ENCODE data around the gene GRPEL1.

- TF ChIP-seq RARB (CRISPR knock-in tag; IDR thresholded peaks at IDR 0.05): no peak
- no peak for TF ChIP-seq ZC3H10 (CRISPR knock-in tag; IDR thresholded peaks at IDR 0.05)
- no peak for TF ChIP-seq POU6F1 (CRISPR knock-in tag; IDR thresholded peaks at IDR 0.05; ENCODE audit: borderline replicate concordance, low read depth)
- no peak for TF ChIP-seq GLIS3 (CRISPR knock-in tag; IDR thresholded peaks at IDR 0.05)
- TF ChIP-seq BACH2 (CRISPR knock-in tag; IDR thresholded peaks at IDR 0.05; ENCODE audit: borderline replicate concordance): no peak
- TF ChIP-seq TSHZ2 (CRISPR knock-in tag; IDR thresholded peaks at IDR 0.05): no peak
- no peak for TF ChIP-seq ISL1 (CRISPR knock-in tag; IDR thresholded peaks at IDR 0.05)
Observed at GRCh38 chr4:7020290-7020689, 47.6 kb downstream of the GRPEL1 start.

Data from SK-N-SH treated with all-trans-retinoic acid at 6 μM for 48 hours (cell line).